ENCODE results near the gene ANO7.

The ANO7 gene

DNA sequence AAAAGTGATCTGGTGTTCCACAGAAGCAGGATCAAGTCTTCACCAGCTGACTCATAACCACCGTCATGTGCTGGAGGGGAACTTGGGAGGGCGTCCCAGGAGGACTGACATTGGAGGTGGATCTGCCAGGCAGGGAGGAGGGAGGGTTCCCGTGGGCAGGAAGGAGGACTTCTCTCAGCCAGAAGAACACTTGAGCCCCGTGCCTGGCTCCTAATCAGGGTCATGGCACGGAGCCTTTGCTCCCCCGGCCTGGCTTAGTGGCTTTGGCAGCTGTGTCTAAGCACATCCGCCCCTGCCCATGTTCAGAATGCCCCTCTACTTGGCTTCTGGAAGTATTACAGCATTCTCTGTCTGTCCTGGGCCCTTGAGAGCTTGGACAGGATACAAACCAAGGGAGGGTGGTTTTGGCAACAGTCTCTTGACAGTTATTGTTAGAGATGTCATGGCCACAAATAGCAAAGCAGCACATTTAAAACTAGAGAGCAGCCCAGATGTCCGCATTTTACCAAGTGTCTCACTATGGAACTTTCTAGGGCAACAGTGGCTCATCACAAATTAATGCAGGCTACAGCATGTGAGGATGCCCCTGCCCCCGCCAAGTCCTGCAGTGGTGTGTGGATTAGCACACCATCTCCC lies 26.7 kb upstream of the ANO7 start:
- H3K27ac ChIP-seq, result no peak overlapping the region
- H3K9ac ChIP-seq (ENCODE audit: insufficient read length), result no peak overlapping the region
- peaks cover 19% of the 10 kb centered on the region; the same call in 1 of the 2 replicates for H3K36me3 ChIP-seq (ENCODE audit: insufficient read depth, low read length)
- no peak overlapping the region for H3K4me3 ChIP-seq
- H3K9me3 ChIP-seq (ENCODE audit: low read depth, low read length), result no peaks in the 10 kb centered on the region
- DNase-seq (ENCODE audit: low read depth, low spot score), result no peak
- TF ChIP-seq EZH2 (IDR thresholded peaks at IDR 0.05) (no peak), FOXP2 (optimal IDR thresholded peaks at IDR 0.05; ENCODE audit: control extremely low read depth, extremely low read length, insufficient read depth) (no peak), POLR2AphosphoS5 (IDR thresholded peaks at IDR 0.05; ENCODE audit: borderline replicate concordance, low read depth, low read length) (no peak)

DNA sequence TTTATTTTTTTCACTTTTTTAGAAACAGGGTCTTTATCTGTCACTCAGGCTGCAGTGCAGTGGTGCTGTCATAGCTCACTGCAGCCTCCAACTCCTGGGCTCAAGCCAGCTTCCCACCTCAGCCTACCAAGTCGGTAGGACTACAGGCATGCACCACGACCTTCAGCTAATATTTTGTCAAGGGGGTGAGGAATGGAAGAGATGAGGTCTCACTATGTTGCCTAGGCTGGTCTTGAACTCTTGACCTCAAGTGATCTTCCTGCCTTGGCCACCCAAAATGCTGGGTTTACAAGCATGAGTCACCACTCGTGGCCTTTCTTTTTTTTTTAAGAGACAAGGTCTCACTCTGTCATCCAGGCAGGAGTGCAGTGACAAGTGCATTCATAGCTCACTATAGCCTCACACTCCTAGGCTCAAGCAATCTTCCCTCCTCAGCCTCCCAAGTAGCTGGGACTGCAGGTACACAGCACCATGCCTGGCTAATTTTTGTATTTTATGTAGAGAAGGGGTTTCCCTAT lies 24.8 kb upstream of the ANO7 start:
- no peak overlapping the region for H3K4me3 ChIP-seq
- H3K9ac ChIP-seq (ENCODE audit: insufficient read length), result no peak overlapping the region
- TF ChIP-seq POLR2AphosphoS5 (IDR thresholded peaks at IDR 0.05; ENCODE audit: borderline replicate concordance, low read depth, low read length) (no peak), EZH2 (IDR thresholded peaks at IDR 0.05) (no peak), FOXP2 (optimal IDR thresholded peaks at IDR 0.05; ENCODE audit: control extremely low read depth, extremely low read length, insufficient read depth) (no peak)
- DNase-seq (ENCODE audit: low read depth, low spot score), result no peak
- H3K9me3 ChIP-seq (ENCODE audit: low read depth, low read length), result no peaks in the 10 kb centered on the region
- H3K27ac ChIP-seq, result no peak overlapping the region
- H3K36me3 ChIP-seq (ENCODE audit: insufficient read depth, low read length), result peaks cover 16% of the 10 kb centered on the region; the same call in 1 of the 2 replicates

DNA sequence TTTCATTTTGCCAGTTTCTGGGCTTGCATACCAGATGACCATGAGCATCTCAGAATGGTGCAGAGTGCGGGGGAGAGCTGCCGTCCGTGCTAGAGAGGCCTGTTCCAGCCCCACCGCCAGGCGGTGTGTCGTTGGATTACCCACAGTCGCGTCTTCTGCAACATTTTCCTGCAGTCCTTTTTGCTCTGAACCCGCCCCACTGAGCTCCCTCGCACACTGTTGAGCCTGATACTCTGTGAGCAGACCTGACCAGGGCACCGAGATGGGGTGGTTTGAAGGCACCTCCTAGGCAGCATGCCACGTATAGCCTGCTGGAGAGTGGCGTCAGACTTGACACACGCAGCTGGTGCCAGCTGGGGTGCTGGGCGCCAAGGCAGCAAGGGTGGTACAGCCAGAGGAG lies 20.1 kb upstream of the ANO7 start:
- DNase-seq (ENCODE audit: low read depth, low spot score), result no peak
- no peak overlapping the region for H3K27ac ChIP-seq
- no peak overlapping the region for H3K9ac ChIP-seq (ENCODE audit: insufficient read length)
- no peak overlapping the region for H3K4me3 ChIP-seq
- H3K9me3 ChIP-seq (ENCODE audit: low read depth, low read length), result no peaks in the 10 kb centered on the region
- H3K36me3 ChIP-seq (ENCODE audit: insufficient read depth, low read length), result peaks cover 32% of the 10 kb centered on the region
- no peak for TF ChIP-seq EZH2 (IDR thresholded peaks at IDR 0.05)
- no peak for TF ChIP-seq POLR2AphosphoS5 (IDR thresholded peaks at IDR 0.05; ENCODE audit: borderline replicate concordance, low read depth, low read length)
- TF ChIP-seq FOXP2 (optimal IDR thresholded peaks at IDR 0.05; ENCODE audit: control extremely low read depth, extremely low read length, insufficient read depth), result no peak

DNA sequence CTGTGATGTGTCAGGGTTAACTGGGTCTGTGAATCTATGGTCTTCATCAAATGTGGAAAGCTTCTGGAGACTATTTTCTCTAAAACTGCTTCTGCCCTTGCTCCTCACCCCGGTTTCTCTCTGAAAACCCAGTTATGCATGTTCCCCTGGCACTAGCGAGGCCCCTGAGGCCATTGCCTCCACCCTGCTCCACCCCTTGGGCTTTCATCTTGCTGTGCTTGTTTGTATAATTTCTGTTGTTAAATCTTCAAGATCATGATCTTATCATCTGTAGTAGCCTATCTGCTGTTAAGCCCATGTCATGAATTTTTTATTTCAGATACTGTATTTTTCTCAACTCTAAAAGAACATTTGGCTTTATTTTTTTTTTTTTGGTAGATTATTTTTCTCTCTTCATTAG lies 14.9 kb upstream of the ANO7 start:
- Histone ChIP-seq H3K27ac (peak overlapping the region; percentile 88), H3K36me3 (ENCODE audit: insufficient read depth, low read length) (peaks cover 20% of the 10 kb centered on the region), H3K9ac (ENCODE audit: insufficient read length) (peak overlapping the region; percentile 20), H3K9me3 (ENCODE audit: low read depth, low read length) (no peaks in the 10 kb centered on the region), H3K4me3 (peak overlapping the region; percentile 39)
- DNase-seq (ENCODE audit: low read depth, low spot score), result no peak
- TF ChIP-seq EZH2 (IDR thresholded peaks at IDR 0.05) (no peak), FOXP2 (optimal IDR thresholded peaks at IDR 0.05; ENCODE audit: control extremely low read depth, extremely low read length, insufficient read depth) (no peak), POLR2AphosphoS5 (IDR thresholded peaks at IDR 0.05; ENCODE audit: borderline replicate concordance, low read depth, low read length) (no peak)

DNA sequence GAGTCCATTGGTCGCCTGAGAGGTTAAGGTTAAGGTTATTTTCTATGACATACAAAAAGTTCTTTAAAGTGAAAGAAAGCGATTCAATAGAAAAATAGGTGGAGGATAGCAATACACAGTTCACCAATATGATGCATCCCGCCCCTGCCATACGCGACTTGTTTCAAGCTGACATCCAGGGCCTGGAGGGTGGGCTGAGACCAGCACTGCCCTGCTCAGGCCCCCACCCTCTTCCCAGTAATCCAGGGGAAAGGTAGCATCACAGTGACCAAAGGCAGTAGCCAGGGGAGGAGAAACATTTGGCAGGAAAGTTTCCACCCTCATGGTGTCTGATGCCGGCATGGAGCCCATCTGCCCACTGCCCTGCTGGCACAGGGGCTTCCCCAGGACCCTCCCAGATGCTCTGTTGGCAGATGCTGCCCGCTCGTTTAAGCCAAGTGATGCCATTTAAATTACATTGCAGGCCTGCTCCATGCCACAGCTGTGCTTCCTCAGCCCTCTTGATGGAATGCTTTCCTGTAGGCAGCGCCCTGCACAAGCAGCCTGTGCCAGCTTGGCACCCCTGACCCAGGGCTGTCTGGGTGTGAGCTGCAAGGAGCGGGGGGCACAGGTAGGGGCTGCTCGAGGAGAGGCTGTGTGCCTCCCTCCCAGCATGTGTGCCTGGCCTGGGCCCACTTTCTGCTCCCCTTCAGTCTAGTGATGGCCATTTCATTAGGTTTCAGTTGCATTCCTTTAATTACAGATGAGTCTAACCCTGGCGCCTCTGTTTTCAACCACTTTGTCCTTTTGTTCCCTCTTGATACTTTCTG lies 10.7 kb upstream of the ANO7 start:
- Histone ChIP-seq H3K36me3 (ENCODE audit: insufficient read depth, low read length) (no peaks in the 10 kb centered on the region; the same call in 1 of the 2 replicates), H3K9ac (ENCODE audit: insufficient read length) (no peak overlapping the region), H3K4me3 (no peak overlapping the region), H3K9me3 (ENCODE audit: low read depth, low read length) (no peaks in the 10 kb centered on the region), H3K27ac (no peak overlapping the region)
- no peak for TF ChIP-seq EZH2 (IDR thresholded peaks at IDR 0.05)
- TF ChIP-seq FOXP2 (optimal IDR thresholded peaks at IDR 0.05; ENCODE audit: control extremely low read depth, extremely low read length, insufficient read depth), result no peak
- DNase-seq (ENCODE audit: low read depth, low spot score), result no peak

DNA sequence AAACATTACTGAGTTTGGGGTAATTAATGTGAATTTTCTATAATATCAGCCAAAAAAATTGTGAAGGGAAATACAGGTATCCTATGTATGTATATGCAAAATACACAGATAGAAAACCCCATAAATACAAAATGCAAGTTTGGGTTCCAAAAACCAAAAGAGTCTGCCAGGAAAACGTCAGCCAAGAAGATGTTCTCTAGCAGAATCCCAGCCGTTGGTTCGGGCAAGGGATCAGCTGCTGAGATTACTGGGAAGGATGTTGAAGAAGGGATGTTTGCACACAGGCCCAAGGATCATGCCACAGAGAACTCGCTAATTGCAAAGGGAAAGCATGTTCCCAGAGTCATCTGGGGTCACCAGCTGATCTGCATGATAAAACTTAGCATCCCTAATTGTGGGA lies 9.5 kb upstream of the ANO7 start:
- no peak overlapping the region for H3K9ac ChIP-seq (ENCODE audit: insufficient read length)
- H3K9me3 ChIP-seq (ENCODE audit: low read depth, low read length), result no peaks in the 10 kb centered on the region
- no peak for TF ChIP-seq FOXP2 (optimal IDR thresholded peaks at IDR 0.05; ENCODE audit: control extremely low read depth, extremely low read length, insufficient read depth)
- no peak for TF ChIP-seq EZH2 (IDR thresholded peaks at IDR 0.05)
- TF ChIP-seq POLR2AphosphoS5 (IDR thresholded peaks at IDR 0.05; ENCODE audit: borderline replicate concordance, low read depth, low read length), result no peak
- H3K4me3 ChIP-seq, result no peak overlapping the region
- no peak for DNase-seq (ENCODE audit: low read depth, low spot score)
- no peaks in the 10 kb centered on the region; the same call in 1 of the 2 replicates for H3K36me3 ChIP-seq (ENCODE audit: insufficient read depth, low read length)
- no peak overlapping the region for H3K27ac ChIP-seq

DNA sequence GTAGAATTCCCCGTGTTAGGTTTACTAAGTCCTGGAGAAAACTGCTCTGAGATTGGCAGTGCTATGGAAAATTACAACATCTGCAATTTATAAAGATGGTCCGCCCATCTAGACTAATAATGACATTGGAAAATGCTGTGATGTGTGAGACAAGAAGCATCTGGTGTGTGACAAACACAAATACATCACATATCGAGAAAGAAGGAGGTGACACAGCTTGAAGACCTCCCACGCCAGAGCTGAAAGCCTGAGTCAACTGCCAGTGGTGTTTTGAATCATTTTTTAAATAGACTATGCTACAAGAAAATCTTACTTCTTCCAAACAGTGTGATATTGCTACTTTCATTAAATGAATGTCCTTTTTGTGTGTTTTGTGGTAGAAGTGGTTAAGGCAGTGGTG lies 8.6 kb upstream of the ANO7 start:
- Histone ChIP-seq H3K9ac (ENCODE audit: insufficient read length) (no peak overlapping the region), H3K27ac (no peak overlapping the region), H3K9me3 (ENCODE audit: low read depth, low read length) (no peaks in the 10 kb centered on the region), H3K4me3 (no peak overlapping the region), H3K36me3 (ENCODE audit: insufficient read depth, low read length) (no peaks in the 10 kb centered on the region; the same call in 1 of the 2 replicates)
- TF ChIP-seq EZH2 (IDR thresholded peaks at IDR 0.05), result no peak
- no peak for TF ChIP-seq FOXP2 (optimal IDR thresholded peaks at IDR 0.05; ENCODE audit: control extremely low read depth, extremely low read length, insufficient read depth)
- no peak for DNase-seq (ENCODE audit: low read depth, low spot score)

DNA sequence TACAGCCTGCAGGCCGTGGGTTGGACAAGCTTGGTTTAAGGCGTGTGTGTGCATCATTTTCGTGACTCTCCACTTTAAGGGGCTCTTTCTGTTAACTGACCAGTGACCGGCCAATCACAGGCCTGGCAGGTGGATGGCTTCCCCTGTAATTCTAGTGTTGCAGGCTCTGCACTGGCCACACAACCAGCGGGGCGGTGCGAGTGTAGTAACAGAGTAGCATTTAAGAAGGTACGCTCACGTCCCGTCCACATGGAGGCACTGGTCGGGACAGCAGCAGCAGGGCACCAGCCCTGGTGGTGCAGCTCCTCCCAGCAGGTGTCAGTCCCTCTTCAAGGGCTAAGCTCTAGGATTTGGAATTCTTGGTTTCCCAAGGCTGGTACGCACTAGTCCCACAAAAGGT lies 8.0 kb upstream of the ANO7 start:
- no peak overlapping the region for H3K9ac ChIP-seq (ENCODE audit: insufficient read length)
- no peaks in the 10 kb centered on the region for H3K9me3 ChIP-seq (ENCODE audit: low read depth, low read length)
- H3K36me3 ChIP-seq (ENCODE audit: insufficient read depth, low read length), result no peaks in the 10 kb centered on the region; the same call in 1 of the 2 replicates
- H3K4me3 ChIP-seq, result no peak overlapping the region
- no peak overlapping the region for H3K27ac ChIP-seq
- TF ChIP-seq EZH2 (IDR thresholded peaks at IDR 0.05), result no peak
- TF ChIP-seq POLR2AphosphoS5 (IDR thresholded peaks at IDR 0.05; ENCODE audit: borderline replicate concordance, low read depth, low read length), result no peak
- TF ChIP-seq FOXP2 (optimal IDR thresholded peaks at IDR 0.05; ENCODE audit: control extremely low read depth, extremely low read length, insufficient read depth), result no peak
- no peak for DNase-seq (ENCODE audit: low read depth, low spot score)

Measured in SK-N-MC (cell line).